ENCODE data around the gene GABRB1.

Gene GABRB1

GRCh38 chr4:47122592-47123291, 91.4 kb downstream of the GABRB1 start:
- DNase-seq = peak; percentile 13

DNA sequence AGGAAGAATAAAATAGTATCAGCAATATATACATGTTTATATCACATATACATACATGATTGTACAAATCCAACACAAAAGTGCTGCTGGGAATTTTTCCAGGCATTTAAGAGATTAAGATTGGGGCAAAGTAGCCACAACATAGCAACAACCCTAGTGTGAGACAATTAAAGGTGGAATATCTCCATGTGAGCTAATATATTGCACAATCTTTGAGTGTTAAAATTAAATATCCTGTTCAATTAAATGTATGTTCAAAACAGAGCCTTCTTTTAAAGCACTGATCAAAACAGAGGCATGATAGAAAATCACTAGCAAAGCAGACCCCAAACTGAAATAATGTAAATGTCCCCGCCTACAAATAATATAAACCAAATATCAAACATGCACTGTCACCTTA, 97.6 kb downstream of the GABRB1 start:
- no peak for DNase-seq

GRCh38 chr4:47135210-47135609, 103.8 kb downstream of the GABRB1 start:
- DNase-seq = no peak

- DNase-seq = no peak
Measured at GRCh38 chr4:47143261-47143660, 111.9 kb downstream of the GABRB1 start.

GRCh38 chr4:47145630-47146029, 114.3 kb downstream of the GABRB1 start:
- DNase-seq = no peak

DNA sequence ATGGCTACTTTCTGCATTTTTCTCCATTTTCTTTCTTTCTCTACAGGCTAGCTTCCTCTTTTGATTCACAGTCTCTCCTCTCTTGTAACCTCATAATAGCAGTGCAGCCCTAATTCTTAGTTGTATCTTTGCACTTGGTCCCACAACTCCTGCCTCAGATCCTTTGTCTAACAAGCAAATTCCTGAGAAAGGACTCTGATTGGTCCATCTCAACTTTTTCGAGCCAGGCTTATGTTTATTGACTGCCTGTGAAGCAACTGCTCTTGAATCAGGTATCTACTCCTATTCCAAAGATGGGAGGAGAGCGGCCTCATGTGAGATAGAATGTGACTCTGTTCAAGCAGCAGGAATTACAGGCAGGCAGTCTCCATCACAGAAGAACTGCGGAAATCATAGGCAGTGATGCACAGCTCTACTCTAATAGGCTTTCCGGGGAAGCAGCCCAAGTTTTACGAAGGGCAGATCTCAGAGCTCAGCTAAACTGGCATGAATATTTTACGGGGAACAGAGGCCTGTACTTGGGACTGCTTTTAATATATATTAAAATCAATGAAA, 123.5 kb downstream of the GABRB1 start:
- DNase-seq = no peak

DNA sequence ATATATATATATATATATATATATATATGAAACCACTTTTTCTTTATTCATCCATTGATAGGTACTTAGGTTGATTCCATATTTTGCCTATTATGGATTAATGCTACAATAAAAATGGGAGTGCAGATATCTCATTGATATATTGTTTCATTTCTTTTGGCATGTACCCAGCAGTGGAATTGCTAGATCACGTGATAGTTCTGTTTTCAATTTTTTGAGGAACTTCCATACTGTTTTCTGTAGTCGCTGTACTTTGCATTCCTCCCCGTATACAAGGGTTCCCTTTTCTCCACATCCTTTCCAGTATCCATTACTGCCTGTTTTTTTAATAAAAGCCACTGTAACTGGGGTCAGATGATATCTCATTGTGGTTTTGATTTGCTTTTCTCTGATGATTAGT, 124.6 kb downstream of the GABRB1 start:
- no peak for DNase-seq

DNA sequence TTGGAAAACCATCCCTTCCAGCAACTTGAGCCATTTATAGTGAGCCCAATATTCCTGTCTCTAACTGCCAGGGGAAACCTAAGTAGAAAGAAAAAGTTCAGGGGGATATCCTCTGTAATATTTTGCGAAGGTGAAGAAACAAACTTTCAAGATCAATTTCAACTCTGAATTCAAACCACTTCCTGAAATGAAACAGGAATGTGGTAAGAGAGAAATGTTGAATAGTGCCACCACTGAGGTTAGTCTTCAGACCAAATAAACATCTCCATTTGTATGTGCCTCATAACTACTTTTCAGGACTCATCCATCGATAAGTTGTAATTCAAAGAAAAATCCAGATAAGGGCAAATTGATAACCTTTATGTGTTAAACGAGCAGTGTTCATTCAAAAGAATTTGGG, 128.7 kb downstream of the GABRB1 start:
- no peak for DNase-seq

- no peak for DNase-seq
Measured at GRCh38 chr4:47167081-47168035, 136.0 kb downstream of the GABRB1 start.

GRCh38 chr4:47184083-47184482, 152.7 kb downstream of the GABRB1 start:
- no peak for DNase-seq

- DNase-seq = no peak
Measured at GRCh38 chr4:47185761-47186160, 154.4 kb downstream of the GABRB1 start.

- DNase-seq = no peak
Measured at GRCh38 chr4:47187608-47188007, 156.2 kb downstream of the GABRB1 start.

GRCh38 chr4:47193179-47193578, 161.8 kb downstream of the GABRB1 start:
- DNase-seq = no peak

DNA sequence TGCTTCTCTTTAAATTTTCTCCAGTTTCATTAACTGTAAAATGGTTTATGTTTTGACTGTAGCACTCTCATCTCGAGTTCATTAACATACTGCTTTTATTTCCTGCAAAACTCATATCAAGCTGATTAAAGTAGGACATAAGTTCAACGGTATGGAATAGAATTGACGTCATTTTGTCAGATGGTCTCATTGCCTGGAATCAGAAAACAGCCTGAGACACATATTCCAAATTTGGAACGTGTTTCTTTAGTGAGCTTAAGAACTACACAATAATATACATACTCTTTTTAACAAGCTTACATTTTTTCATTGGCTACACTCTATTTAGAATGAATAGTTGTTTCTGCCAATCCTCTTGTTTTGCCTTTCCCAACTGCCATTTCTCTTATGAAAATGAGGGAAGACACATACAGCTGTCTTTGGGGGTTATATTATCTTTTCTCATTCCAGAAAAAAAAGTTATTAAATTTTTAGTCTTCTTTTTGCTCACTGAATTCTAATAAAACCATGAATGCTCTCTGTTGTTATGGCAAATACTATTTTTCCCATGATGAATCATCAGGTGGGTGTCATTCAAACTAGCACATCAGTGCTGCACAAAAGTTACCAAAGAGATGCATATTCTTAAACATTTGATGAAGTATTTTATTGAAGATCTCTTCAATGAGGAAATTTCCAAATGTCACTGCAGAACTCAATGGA, 162.8 kb downstream of the GABRB1 start:
- DNase-seq = no peak

GRCh38 chr4:47195706-47196105, 164.3 kb downstream of the GABRB1 start:
- DNase-seq = no peak

DNA sequence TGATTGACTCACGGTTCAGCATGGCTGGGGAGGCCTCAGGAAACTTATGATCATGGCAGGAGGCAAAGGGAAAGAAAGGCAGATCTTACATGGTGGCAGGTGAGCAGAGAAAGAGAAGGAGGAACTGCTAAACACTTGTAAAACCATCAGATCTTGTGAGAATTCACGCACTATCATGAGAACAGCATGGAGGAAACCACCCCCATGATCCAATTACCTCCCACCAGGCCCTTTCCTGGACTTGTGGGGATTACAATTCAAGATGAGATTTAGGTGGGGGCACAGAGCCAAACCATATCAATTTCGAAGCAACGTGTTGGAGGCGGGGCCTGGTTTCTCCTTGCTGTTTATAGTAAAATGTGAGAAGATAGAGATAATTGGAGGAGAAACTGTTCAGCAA, 167.4 kb downstream of the GABRB1 start:
- no peak for DNase-seq

DNA sequence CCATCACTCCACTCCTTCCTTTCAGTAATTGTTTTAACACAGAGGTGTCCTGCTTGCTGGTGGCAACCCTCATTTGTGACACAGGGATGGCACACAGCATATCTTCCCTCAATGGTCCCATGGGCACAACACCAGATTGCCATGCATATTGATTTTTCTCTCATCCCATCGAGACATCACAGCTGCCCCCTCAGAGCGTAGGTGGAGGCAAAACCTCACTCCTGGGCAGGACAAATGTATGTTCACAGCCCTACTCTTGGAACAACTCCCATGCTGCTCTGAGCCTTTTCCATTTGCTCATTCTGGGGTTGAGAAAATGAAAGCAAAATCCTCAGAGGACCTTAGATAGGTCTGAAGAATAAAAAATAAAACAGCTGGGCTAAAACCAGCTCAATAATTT, 172.2 kb downstream of the GABRB1 start:
- no peak for DNase-seq

GRCh38 chr4:47207555-47207954, 176.2 kb downstream of the GABRB1 start:
- no peak for DNase-seq

DNA sequence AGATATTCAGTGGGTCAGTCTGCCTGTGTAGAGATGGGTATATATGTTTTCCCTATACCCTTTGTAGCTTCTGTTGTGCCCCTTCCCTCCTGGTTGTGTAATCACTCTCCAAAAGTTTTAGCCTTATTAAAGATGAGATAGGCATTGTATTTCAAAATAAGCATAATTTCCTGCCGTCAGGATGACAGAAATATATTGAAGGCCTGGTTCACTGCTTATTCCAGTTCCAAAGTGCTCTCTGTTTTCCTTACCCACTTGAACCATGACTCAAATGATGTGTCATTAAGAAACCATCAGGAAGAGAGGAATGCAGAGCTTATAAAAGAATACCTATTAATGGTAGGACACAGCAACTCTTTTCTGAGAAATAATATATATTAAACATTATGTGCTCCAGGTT, 178.5 kb downstream of the GABRB1 start:
- no peak for DNase-seq

GRCh38 chr4:47210828-47211227, 179.5 kb downstream of the GABRB1 start:
- DNase-seq = no peak

- DNase-seq = no peak
Measured at GRCh38 chr4:47213106-47213505, 181.7 kb downstream of the GABRB1 start.

DNA sequence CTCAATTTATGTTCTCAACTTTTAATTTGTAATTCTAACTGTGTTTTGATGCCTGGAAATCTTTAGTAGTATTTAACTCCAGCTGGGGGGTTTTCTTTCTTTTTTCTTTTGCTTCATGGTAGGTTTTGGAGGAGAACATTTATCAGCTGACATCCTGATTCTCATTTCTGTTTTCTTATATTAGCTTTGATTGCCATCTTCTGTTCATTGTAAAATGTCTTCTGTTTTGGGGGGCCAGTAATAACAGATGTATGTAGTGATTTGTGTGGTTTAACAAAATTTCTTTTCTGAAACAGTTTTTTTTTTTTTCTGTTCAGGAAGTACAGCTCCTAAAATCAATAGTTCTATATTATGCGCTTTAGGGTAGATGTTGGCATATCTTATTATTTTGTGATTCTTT, 182.2 kb downstream of the GABRB1 start:
- DNase-seq = no peak

- no peak for DNase-seq
Measured at GRCh38 chr4:47213971-47214370, 182.6 kb downstream of the GABRB1 start.

Measured in DMS79 treated with DMSO at 0.1 percent for 48 hours (cell line).